ENCODE measurements around the gene SCGB1D1.

DNA sequence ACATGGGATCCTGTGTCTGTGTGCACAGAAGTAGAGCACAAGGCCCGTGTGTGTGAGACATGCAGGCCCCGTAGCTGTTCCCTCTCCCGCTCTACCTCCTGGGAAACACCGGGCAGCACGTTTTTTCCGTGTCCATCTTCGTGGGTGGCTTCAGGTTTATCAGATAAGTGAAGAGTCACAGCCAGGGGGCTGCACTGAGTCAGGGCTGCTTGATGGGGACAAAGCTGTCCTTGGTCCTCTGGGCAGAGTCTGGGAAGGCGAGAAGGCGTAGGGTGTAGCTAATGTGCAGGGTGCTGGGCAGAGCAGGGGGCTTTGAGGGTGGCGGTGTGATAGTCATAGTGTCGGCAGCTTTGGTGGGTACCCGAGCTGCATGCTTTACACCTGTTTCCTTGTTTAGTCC is 42.5 kb upstream of the SCGB1D1 start:
- TF ChIP-seq, protein P1, sequence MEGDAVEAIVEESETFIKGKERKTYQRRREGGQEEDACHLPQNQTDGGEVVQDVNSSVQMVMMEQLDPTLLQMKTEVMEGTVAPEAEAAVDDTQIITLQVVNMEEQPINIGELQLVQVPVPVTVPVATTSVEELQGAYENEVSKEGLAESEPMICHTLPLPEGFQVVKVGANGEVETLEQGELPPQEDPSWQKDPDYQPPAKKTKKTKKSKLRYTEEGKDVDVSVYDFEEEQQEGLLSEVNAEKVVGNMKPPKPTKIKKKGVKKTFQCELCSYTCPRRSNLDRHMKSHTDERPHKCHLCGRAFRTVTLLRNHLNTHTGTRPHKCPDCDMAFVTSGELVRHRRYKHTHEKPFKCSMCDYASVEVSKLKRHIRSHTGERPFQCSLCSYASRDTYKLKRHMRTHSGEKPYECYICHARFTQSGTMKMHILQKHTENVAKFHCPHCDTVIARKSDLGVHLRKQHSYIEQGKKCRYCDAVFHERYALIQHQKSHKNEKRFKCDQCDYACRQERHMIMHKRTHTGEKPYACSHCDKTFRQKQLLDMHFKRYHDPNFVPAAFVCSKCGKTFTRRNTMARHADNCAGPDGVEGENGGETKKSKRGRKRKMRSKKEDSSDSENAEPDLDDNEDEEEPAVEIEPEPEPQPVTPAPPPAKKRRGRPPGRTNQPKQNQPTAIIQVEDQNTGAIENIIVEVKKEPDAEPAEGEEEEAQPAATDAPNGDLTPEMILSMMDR (IDR thresholded peaks at IDR 0.05) = no peak
- TF ChIP-seq EZH2 (IDR thresholded peaks at IDR 0.05) (no peak), EZH2phosphoT487 (IDR thresholded peaks at IDR 0.05) (no peak)
